Measurements from ENCODE around the gene LYL1.

- TF ChIP-seq, protein P1, sequence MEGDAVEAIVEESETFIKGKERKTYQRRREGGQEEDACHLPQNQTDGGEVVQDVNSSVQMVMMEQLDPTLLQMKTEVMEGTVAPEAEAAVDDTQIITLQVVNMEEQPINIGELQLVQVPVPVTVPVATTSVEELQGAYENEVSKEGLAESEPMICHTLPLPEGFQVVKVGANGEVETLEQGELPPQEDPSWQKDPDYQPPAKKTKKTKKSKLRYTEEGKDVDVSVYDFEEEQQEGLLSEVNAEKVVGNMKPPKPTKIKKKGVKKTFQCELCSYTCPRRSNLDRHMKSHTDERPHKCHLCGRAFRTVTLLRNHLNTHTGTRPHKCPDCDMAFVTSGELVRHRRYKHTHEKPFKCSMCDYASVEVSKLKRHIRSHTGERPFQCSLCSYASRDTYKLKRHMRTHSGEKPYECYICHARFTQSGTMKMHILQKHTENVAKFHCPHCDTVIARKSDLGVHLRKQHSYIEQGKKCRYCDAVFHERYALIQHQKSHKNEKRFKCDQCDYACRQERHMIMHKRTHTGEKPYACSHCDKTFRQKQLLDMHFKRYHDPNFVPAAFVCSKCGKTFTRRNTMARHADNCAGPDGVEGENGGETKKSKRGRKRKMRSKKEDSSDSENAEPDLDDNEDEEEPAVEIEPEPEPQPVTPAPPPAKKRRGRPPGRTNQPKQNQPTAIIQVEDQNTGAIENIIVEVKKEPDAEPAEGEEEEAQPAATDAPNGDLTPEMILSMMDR (conservative IDR thresholded peaks at IDR 0.05) = no peak
- no peak for TF ChIP-seq ZFX (IDR thresholded peaks at IDR 0.05)
Observed at GRCh38 chr19:13079542-13079986, 23.1 kb downstream of the LYL1 start.

Data from C4-2B (cell line).